KOPT-K1 (cell line): ENCODE results near the gene HAGH.

Experiments
- H3K27ac ChIP-seq: fragments of 200-600 bp; sonication (generic); 2 replicates; pipeline ENCODE4 v1.5.1; 2016; ENCODE audit warnings: antibody characterized with exemption, mild to moderate bottlenecking, low read depth, low read length; ENCODE audit not compliant: poor library complexity, severe bottlenecking
- H3K36me3 ChIP-seq: fragments of 200-600 bp; sonication (generic); 2 replicates; pipeline ENCODE4 v1.5.1; 2017; ENCODE audit warnings: antibody characterized with exemption, mild to moderate bottlenecking, low read length, moderate library complexity; ENCODE audit not compliant: insufficient read depth
- H3K9me3 ChIP-seq: fragments of 200-600 bp; sonication (generic); 2 replicates; pipeline ENCODE4 v1.5.1; 2017; ENCODE audit warnings: antibody characterized with exemption, low read length, mild to moderate bottlenecking; ENCODE audit not compliant: insufficient read depth, poor library complexity, severe bottlenecking

The HAGH gene

DNA sequence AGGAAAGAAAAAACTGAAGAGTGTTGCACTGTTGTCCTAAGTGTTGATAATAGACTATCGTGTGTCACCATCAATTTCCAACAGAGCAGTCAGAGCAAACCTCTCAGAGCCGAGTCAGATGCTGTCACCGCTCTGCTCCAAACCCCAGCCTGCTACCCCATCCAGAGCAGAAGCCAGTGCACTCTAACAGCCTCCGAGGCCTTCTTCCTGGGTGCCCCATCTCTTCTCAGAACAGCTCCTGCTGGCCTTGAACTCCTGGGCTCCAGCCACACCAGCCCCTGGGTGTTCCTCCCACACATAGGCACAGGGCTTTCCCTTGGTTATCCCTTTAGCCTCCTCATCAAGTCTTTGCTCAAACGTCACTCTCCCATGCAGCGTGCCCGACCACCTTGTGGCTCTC lies 24.4 kb upstream of the HAGH start:
- no peaks in the 10 kb centered on the region for H3K36me3 ChIP-seq
- no peaks in the 10 kb centered on the region for H3K9me3 ChIP-seq
- H3K27ac ChIP-seq: no peak overlapping the region

DNA sequence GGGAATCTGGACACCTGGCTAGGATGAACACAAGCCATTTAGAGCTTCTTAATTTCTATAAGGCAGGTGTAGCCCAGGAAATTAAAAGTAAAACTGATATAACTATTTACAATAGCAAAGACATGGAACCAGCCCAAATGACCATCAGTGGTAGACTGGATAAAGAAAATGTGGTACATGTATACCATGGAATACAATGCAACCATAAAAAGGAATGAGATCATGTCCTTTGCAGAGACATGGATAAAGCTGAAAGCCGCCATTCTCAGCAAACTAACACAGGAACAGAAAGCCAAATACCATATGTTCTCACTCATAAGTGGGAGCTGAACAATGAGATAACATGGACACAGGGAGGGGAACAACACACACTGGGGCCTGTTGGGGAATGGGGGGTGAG lies 19.8 kb upstream of the HAGH start:
- Histone ChIP-seq H3K27ac (no peak overlapping the region), H3K36me3 (no peaks in the 10 kb centered on the region), H3K9me3 (no peaks in the 10 kb centered on the region)

DNA sequence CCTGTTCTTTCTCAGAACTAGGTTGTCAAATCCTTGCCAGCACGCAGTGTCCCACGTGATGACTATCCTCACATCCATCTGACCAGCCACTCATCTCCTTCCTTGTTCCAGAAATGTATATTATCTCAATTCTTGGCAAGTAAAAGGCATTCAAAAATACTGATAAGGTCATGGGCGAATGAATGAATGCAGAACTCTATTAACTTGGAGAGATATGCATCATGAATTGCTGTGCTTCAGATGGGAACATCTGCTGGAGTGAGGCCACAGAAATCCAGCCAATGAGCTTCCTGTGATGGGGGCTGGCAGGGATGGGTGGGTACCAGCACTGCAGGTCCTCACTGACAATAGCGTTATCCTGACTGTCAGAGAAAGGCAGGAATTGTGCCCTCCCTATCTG lies 19.4 kb upstream of the HAGH start:
- Histone ChIP-seq H3K27ac (no peak overlapping the region), H3K9me3 (no peaks in the 10 kb centered on the region), H3K36me3 (no peaks in the 10 kb centered on the region)

DNA sequence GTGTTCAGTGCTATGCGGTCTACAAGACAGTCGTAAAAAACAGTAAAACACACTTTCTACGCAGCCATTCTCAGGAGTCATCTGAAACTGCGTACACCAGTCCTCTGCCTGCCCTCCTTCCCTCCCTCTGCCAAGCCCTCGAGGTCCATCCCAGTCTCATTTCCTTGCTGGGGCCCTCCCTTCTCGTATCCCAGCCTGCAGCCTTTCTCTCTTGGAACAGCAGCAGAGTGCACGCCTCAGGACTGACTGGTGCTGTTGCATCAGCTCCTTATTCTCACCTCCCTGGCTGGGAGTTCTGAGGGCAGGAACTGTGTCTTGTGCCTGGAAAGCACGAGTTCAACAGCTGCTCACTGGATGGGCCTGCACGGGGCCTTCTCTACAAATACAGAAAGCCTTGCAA lies 12.9 kb upstream of the HAGH start:
- Histone ChIP-seq H3K9me3 (no peaks in the 10 kb centered on the region), H3K36me3 (no peaks in the 10 kb centered on the region), H3K27ac (no peak overlapping the region)

DNA sequence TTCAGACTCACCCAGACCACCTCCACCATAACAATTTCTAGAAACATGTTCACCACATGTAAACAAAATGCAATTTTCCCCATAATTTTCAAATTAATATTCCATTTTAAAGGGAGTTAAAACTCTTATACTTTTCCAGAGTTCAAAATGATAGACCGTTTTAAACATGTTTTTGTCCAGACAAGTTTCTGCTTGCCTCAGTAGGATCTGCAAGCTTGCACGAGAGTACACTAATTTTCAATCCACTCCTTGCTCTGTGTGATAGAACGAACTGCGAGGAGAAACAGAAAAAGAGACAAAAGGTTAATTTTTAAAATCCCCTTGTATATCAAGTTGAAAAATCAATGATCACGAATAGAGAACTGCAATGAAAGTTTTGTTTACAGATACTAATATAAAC lies 7.5 kb upstream of the HAGH start:
- Histone ChIP-seq H3K36me3 (peaks cover 8% of the 10 kb centered on the region; the same call in 1 of the 2 replicates), H3K27ac (no peak overlapping the region), H3K9me3 (no peaks in the 10 kb centered on the region)

DNA sequence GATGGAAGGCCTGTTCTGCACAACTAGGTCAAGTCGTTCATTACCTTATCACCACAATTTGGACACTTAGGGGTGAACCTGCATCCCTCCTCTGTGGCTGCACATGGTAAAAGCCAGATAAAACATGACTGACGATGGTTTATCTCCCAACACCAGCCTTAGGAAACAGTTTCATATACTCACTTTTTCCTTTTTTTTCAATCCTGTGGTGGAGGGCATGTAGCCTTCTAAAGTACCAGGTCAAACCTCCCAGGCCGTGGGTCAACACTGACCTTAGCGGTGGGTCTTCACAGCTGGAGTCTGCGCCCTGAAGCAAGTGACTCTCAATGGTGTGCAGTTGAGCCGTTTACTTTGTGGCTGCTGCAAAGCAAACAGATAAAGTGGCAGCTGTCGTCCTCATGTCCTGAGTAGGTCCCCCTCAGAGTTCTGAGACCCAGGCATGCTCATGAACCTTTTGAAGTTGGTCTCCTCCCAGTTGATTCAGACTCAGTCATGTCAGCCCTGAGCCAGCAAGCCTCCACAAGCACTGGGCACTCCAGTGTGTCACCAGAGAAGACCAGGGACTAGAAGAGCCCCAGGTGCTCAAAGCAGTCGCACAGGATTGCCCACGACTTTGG lies 6.3 kb upstream of the HAGH start:
- no peak overlapping the region for H3K27ac ChIP-seq

DNA sequence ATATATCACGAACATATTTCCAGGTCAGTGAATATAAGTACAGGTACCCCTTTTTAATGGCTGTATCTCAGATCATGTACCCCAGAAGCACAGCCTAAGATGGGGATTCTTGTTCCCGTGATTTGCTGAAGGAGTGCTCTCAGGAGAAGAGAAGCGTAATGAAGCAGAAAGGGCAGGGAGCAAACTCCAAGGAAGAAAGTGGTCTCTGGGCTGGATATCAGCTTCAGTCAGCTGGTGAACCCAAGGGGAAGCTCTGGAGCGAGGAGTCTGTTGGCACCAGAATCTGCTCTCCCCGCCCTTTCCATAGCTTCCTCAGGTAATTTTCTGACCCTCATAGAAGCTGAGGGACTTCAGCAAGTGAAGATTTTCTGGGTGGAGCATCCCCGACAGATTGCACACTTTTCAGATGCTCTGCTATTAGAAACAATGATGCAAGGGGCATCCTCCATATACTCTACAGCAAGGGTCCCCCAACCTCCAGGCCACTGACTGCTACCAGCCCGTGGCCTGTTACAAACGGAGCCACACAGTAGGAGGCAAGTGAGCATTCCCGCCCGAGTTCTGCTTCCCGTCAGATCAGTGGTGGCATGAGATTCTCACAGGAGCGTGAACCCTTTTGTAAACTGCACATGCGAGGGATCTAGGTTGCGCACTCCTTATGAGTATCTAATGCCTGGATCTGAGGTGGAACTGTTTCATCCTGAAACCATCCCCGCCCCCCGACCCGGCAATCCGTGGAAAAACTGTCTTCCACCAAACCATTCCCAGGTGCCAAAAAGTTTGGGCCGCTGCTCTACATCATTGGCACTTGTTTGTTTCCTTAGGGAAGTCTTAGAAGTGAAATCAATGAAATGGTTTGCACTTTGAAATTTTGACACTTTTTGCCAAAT lies 4.8 kb upstream of the HAGH start:
- H3K9me3 ChIP-seq: no peaks in the 10 kb centered on the region
- H3K27ac ChIP-seq: no peak overlapping the region
- peaks cover 12% of the 10 kb centered on the region; the same call in 1 of the 2 replicates for H3K36me3 ChIP-seq

More for the DNA sequence above, 6.3 kb upstream of the HAGH start:
- Histone ChIP-seq H3K9me3 (no peaks in the 10 kb centered on the region), H3K36me3 (peaks cover 12% of the 10 kb centered on the region; the same call in 1 of the 2 replicates)

DNA sequence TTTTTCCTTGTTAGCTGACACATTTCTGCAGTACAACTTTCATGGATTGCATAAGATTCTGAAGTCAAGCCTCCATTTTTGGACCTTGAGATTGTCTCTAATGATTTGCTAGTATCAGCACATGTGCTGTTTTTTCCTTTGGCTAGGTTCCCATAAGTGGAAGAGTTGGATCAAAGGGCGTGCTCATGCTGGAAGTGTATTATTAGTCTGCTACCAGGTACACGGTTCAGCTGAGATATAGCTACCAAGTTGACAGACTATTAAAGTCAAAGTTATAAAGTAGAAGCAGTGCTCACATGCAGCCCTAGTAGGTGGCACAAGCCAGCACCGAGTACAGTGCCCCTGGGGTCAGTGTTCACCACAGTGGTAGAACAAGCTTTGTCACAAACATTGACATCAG lies 3.6 kb upstream of the HAGH start:
- Histone ChIP-seq H3K36me3 (peaks cover 12% of the 10 kb centered on the region; the same call in 1 of the 2 replicates), H3K27ac (no peak overlapping the region), H3K9me3 (no peaks in the 10 kb centered on the region)

DNA sequence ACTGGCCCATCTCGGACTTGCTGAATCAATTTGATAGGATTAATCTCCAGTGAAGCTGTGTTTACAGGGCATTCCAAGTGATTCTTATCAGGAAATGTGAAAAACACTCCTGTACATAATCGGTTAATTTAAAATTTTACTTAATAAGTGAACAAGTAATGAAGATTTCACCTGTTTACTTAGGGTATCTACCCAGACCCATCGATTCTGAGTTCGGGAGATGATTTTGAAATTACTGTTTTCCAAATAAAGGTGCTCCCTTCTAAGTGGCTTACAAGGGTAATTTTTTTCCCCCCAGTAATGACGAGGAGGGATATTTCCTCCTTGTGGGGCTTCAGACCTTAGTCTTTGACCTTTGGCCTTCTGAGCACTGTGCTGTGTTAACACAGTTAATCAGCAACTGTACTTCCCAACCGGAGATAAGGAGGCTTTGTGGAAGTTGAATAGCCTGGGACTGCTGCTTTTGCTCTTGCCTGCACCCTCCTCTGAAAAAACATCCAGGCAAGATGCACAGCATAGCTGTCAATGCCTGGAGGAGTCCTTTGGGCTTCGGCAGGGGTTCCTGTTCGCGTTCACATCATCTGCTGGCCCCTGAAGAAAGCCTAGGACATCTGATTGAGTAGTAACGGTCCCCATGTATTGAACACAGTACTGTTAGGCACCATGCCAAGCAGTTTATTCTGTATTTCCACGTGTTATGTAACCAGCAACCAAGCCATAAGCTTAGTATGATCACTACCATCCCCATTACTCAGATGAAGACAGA lies 2.2 kb upstream of the HAGH start:
- Histone ChIP-seq H3K27ac (no peak overlapping the region), H3K9me3 (no peaks in the 10 kb centered on the region)

DNA sequence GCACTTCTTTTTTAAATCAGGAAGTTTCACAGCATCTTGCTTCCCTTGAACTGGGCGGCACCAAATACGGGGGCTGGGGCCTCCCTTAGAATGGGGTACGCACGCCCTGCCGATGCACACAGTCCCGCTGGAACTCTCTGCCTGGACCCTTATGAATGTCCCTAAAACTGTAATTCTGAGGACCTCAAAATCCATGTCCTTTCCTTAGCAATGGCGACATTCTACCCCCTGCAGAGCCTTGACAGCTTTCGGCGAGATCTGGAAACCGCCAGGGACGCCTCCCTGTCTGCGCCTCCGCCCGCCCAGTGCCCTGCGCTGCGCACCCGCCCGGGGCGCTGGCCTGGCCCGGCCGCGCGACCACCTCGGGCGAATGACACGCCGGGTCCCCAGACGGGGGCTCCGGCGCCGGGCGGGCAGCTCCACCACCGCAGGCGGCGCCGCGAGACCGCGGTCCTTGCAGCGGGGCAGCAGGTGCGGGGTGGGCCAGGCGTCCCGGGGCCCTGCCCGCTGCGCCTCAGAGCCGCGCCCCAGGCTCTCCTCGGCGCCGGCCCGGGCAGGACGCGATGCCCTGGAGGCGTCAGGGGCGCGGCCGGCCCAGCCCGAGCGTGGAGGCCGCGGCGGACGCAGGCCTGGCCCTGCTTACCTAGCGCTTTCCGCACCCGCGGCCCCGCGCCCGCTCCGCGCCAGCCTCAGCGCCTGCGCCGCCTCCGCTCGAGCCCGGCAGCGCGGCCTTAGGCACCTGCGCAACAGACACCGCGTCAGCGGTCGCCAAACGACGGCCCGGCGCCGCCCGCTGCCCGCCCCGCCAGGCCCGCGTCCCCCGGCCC lies 548 bp downstream of the HAGH start:
- Histone ChIP-seq H3K9me3 (no peaks in the 10 kb centered on the region), H3K27ac (peak overlapping the region; percentile 63), H3K36me3 (peaks cover 26% of the 10 kb centered on the region; the same call in 1 of the 2 replicates)

More for the DNA sequence above, 2.2 kb upstream of the HAGH start:
- peaks cover 12% of the 10 kb centered on the region; the same call in 1 of the 2 replicates for H3K36me3 ChIP-seq

DNA sequence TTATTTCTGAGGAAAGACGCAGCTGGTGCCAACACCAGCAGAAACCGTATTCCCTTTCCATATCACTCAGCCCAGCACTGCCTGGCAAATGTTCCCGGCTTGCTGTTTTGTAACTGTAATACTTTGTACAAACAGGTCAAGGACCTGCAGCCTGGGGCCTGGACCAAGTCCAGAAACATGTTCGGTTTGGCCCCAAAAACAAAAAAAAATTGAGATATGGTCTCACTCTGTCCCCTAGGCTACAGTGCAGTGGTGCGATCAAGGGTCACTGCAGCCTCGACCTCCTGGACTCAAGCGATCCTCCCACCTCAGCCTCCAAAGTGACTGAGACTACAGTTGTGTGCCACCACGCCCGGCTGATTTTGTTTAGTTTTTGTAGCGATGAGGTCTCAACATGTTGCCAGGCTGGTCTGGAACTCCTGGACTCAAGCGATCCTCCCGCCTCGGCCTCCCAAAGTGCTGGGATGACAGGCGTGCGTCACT lies 1.2 kb downstream of the HAGH start:
- Histone ChIP-seq H3K27ac (peak overlapping the region; percentile 63), H3K36me3 (peaks cover 24% of the 10 kb centered on the region; the same call in 1 of the 2 replicates), H3K9me3 (no peaks in the 10 kb centered on the region)

DNA sequence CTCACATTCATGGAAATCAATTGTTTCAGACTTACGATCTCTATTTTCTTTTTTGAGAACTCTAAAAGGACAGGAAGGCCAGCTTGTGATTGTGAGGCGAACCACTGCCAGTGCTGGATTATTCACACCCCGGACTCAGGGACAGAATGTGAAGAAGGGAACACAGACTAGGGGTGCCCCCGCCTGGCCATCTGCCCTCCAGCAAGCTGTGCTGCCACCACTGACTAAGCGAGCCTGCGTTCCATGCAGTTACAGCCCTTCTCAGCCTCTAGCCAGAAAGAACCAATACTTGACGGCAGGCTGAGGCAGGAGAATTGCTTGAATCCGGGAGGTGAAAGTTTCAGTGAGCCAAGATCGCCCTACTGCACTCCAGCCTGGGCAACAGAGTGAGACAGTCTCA lies 2.8 kb downstream of the HAGH start:
- Histone ChIP-seq H3K36me3 (peaks cover 15% of the 10 kb centered on the region; the same call in 1 of the 2 replicates), H3K9me3 (no peaks in the 10 kb centered on the region), H3K27ac (no peak overlapping the region)

DNA sequence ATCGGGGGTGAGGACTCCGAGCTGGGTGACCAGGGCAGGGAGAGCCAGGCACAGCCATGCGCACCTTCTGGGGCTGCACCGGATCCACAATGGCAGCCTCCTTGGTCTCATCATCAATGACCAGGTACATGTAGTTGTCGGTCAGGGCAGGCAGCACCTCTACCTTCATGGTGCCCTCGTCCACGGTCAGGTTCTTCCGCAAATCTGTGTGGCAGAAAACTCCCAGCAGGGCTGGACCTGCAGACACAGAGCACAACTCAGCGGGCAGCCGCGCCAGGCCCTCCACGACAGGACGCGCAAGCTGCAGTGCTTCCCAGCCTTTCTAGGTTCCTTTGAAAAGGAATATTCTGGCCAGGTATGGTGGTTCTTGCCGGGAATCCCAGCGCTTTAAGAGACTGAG lies 3.8 kb downstream of the HAGH start:
- no peak overlapping the region for H3K27ac ChIP-seq
- H3K36me3 ChIP-seq: peaks cover 14% of the 10 kb centered on the region; the same call in 1 of the 2 replicates
- H3K9me3 ChIP-seq: no peaks in the 10 kb centered on the region

DNA sequence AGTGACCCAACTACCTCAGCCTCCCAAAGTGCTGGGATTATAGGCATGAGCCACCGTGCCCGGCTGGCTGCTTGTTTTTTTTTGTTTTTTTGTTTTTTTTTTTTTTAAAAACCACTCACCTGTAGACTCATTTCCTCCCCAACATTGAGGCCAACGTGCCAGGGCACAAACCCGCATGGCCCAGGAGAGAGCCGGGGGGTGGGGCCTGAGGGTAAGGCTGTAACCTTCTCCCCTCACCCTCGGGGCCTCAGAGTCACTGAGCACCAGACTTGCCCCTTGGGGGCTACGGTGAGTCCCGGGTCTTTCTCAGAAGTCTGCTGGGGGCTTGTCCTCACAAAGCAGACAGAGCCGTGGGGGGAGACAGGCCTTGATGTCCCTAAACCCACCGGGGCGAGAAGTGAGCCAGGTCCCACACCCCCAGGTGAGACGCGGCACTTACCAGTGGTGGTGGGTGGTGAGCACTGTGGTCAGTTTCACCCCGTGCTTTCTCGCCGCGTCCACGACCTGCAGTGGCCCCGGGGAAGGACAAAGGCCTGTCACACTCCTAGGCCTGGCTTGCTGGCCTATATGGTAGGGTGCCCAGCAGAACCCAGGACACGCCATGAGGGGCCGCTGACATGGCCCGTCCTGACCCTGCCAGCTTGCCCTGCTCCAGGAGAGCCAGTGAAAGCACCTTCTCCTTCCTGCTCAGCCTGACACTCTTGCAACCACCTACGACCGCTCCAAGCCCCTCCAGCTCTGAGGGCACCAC lies 4.6 kb downstream of the HAGH start:
- peaks cover 15% of the 10 kb centered on the region; the same call in 1 of the 2 replicates for H3K36me3 ChIP-seq
- no peaks in the 10 kb centered on the region for H3K9me3 ChIP-seq
- H3K27ac ChIP-seq: no peak overlapping the region
